Neural cell (in vitro differentiated cells): Measurements from ENCODE around the gene MCCD1. TPM values are rescaled to one million over a fixed set of nuclear protein-coding genes. Genes with fewer than 3 reads are reported as not detected.

Experiments used
- H2AFZ ChIP-seq: fragments of 200-600, 300-800 bp; sonication (generic), shearing (Covaris generic); 2 replicates; pipeline ENCODE4 v1.6.0; 2014; ENCODE audit warnings: low read depth, mild to moderate bottlenecking, antibody characterized with exemption, low read length, moderate library complexity
- H3F3A ChIP-seq: fragments of 200-600 bp; shearing (Covaris generic); 2 replicates; pipeline ENCODE4 v1.6.1; 2016; ENCODE audit warnings: mild to moderate bottlenecking, moderate library complexity, mixed read lengths, antibody characterized with exemption, low read length; ENCODE audit not compliant: insufficient read depth, poor library complexity, severe bottlenecking
- H3K27ac ChIP-seq: fragments of 200-600, 300-800 bp; sonication (generic), shearing (Covaris generic); 2 replicates; pipeline ENCODE4 v1.5.1; 2014; ENCODE audit warnings: mild to moderate bottlenecking, low read length, moderate library complexity
- H3K27me3 ChIP-seq: fragments of 300-800, 200-600 bp; sonication (generic), shearing (Covaris generic); 2 replicates; pipeline ENCODE4 v1.6.0; 2014; ENCODE audit warnings: mild to moderate bottlenecking, low read depth, low read length, moderate library complexity; ENCODE audit not compliant: insufficient read depth
- H3K36me3 ChIP-seq: fragments of 300-800, 200-600 bp; sonication (generic), shearing (Covaris generic); 2 replicates; pipeline ENCODE4 v1.5.1; 2014; ENCODE audit warnings: mild to moderate bottlenecking, antibody characterized with exemption, low read length, moderate library complexity; ENCODE audit not compliant: insufficient read depth
- H3K4me2 ChIP-seq: fragments of 300-800, 200-600 bp; sonication (generic), shearing (Covaris generic); 2 replicates; pipeline ENCODE4 v1.6.0; 2014; ENCODE audit warnings: mild to moderate bottlenecking, low read length
- H3K4me3 ChIP-seq: fragments of 300-800, 200-600 bp; sonication (generic), shearing (Covaris generic); 2 replicates; pipeline ENCODE4 v1.5.1; 2014; ENCODE audit warnings: mild to moderate bottlenecking, low read length, moderate library complexity
- H3K79me2 ChIP-seq: fragments of 200-600 bp; shearing (Covaris generic); replicated peaks from 2 replicates; pipeline ENCODE4 v1.6.0; 2014; ENCODE audit warnings: mild to moderate bottlenecking, low read length, moderate library complexity; ENCODE audit not compliant: insufficient read depth
- H3K9ac ChIP-seq: fragments of 300-800, 200-600 bp; sonication (generic), shearing (Covaris generic); 2 replicates; pipeline ENCODE4 v1.6.1; 2016; ENCODE audit warnings: mild to moderate bottlenecking, low read length, mixed read lengths
- H3K9me2 ChIP-seq: fragments of 200-600 bp; shearing (Covaris generic); 2 replicates; pipeline ENCODE4 v1.6.1; 2016; ENCODE audit warnings: mild to moderate bottlenecking, low read length, mixed read lengths; ENCODE audit not compliant: insufficient read depth
- H3K9me3 ChIP-seq: fragments of 200-600, 300-800 bp; sonication (generic), shearing (Covaris generic); 2 replicates; pipeline ENCODE4 v1.6.1; 2016; ENCODE audit warnings: mild to moderate bottlenecking, mixed run types, low read length, moderate library complexity, mixed read lengths
- H4K20me1 ChIP-seq: fragments of 200-600 bp; shearing (Covaris generic); 2 replicates; pipeline ENCODE4 v1.6.1; 2016; ENCODE audit warnings: mild to moderate bottlenecking, mixed run types; ENCODE audit not compliant: insufficient read depth
- CTCF ChIP-seq: fragments of 450-650 bp; IDR thresholded peaks from 2 replicates; pipeline ENCODE4 v1.5.1; 2014; ENCODE audit warnings: antibody characterized with exemption, mild to moderate bottlenecking, moderate library complexity; ENCODE audit not compliant: poor library complexity, severe bottlenecking
- EZH2 ChIP-seq: fragments of 200-600, 300-800 bp; shearing (Covaris generic), sonication (generic); IDR thresholded peaks from 2 replicates; pipeline ENCODE4 v1.6.1; 2014; ENCODE audit warnings: antibody characterized with exemption, low read length, borderline replicate concordance, mild to moderate bottlenecking; ENCODE audit not compliant: insufficient read depth, poor library complexity, severe bottlenecking
- MXI1 ChIP-seq: fragments of 450-650 bp; conservative IDR thresholded peaks from 2 replicates; pipeline ENCODE4 v1.6.1; 2014; ENCODE audit warnings: antibody characterized with exemption, mild to moderate bottlenecking; ENCODE audit not compliant: poor library complexity, severe bottlenecking
- POLR2AphosphoS5 ChIP-seq: IDR thresholded peaks from 2 replicates; pipeline ENCODE4 v1.6.1; 2012
- RAD21 ChIP-seq: fragments of 450-650 bp; conservative IDR thresholded peaks from 2 replicates; pipeline ENCODE4 v1.6.1; 2014; ENCODE audit warnings: antibody characterized with exemption, mild to moderate bottlenecking, moderate library complexity
- REST ChIP-seq: IDR thresholded peaks from 2 replicates; pipeline ENCODE4 v1.6.1; 2012; ENCODE audit warnings: borderline replicate concordance
- SMC3 ChIP-seq: fragments of 450-650 bp; conservative IDR thresholded peaks from 2 replicates; pipeline ENCODE4 v1.6.1; 2014; ENCODE audit warnings: antibody characterized with exemption, mild to moderate bottlenecking, moderate library complexity; ENCODE audit not compliant: poor library complexity
- TAF1 ChIP-seq: IDR thresholded peaks from 2 replicates; pipeline ENCODE4 v1.6.1; 2012; ENCODE audit warnings: low read depth
- polyA plus RNA-seq: library from polyadenylated mRNA; depleted of rRNA; stranded (reverse); fragments of >200 nt; gene quantifications from 2 replicates; pipeline ENCODE4 v1.2.3, GENCODE V29; 2014

The MCCD1 gene
- polyA plus RNA-seq, 1 donor from 2014 or later: not detected

- Histone ChIP-seq H3K27me3 (no peaks in the 10 kb centered on the region), H3K9me2 (no peaks in the 10 kb centered on the region), H3F3A (peaks cover 3% of the 10 kb centered on the region), H4K20me1 (peaks cover 24% of the 10 kb centered on the region), H3K4me3 (no peak overlapping the region), H3K9ac (no peak overlapping the region), H3K9me3 (no peaks in the 10 kb centered on the region), H3K4me2 (no peak overlapping the region), H3K79me2 (peaks cover 10% of the 10 kb centered on the region), H3K36me3 (no peaks in the 10 kb centered on the region), H3K27ac (no peak overlapping the region), H2AFZ (no peak overlapping the region)
- TF ChIP-seq TAF1 (no peak), POLR2AphosphoS5 (no peak), RAD21 (no peak), EZH2 (no peak), REST (no peak), SMC3 (no peak), CTCF (no peak)
These were observed 3.2 kb downstream of the MCCD1 start for GRCh38 chr6:31531771-31532643.

GRCh38 chr6:31532644-31533454 is 4.1 kb downstream of the MCCD1 start:
- no peak overlapping the region for H3K4me3 ChIP-seq

More at GRCh38 chr6:31532644-31533454, 4.1 kb downstream of the MCCD1 start:
- Histone ChIP-seq H3K9me2 (no peaks in the 10 kb centered on the region), H3K9ac (no peak overlapping the region), H2AFZ (no peak overlapping the region), H3K27ac (no peak overlapping the region), H3K27me3 (no peaks in the 10 kb centered on the region), H3K79me2 (peaks cover 19% of the 10 kb centered on the region), H3K36me3 (no peaks in the 10 kb centered on the region), H3F3A (peaks cover 3% of the 10 kb centered on the region), H4K20me1 (peaks cover 24% of the 10 kb centered on the region), H3K9me3 (no peaks in the 10 kb centered on the region), H3K4me2 (no peak overlapping the region)
- TF ChIP-seq POLR2AphosphoS5: peak; percentile 5
- TF ChIP-seq REST: no peak
- no peak for TF ChIP-seq MXI1
